ENCODE data around the gene GPRIN1. TPM values are rescaled to one million over a fixed set of nuclear protein-coding genes. Genes with fewer than 3 reads are reported as not detected.

The GPRIN1 gene
- total RNA-seq, 4 donors from 2014 or later, result 0.57 to 4.6 (median 2.2) TPM

DNA sequence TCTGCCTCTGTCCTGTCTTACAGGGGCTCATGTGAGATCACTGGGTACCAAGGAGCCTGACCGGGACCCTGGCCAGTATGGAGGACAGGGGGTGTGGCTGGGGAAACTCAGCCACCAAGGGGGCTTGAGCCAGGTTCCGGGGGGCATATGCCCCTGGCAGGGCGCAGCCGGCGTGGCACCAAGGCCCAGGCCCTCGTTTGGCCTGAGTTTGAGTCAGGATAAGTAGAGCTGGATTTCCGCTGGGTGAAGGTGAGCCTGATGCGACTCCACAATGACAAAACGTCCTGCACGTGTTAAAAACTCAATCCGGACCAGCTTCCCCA lies 36.7 kb upstream of the GPRIN1 start:
- peak overlapping the region; percentile 54 to 82 (median 69) for H3K4me3 ChIP-seq
- TF ChIP-seq CTCF (IDR thresholded peaks at IDR 0.05), result no peak
- no peaks in the 10 kb centered on the region for H3K9me3 ChIP-seq
- no peak for DNase-seq
- H3K27ac ChIP-seq, result peak overlapping the region; percentile 57 to 84 (median 80)
- WGBS, 2 donors, result 17 to 23% methylated on average over 3 to 6 of the region's 11 CpGs
- intact Hi-C loops (cut with DNase I), result no loop called here
- H3K27me3 ChIP-seq, result no peaks in the 10 kb centered on the region
- H3K36me3 ChIP-seq, result no peaks in the 10 kb centered on the region
- H3K4me1 ChIP-seq, result peaks cover 21 to 46% (median 23%) of the 10 kb centered on the region in 3 donors

DNA sequence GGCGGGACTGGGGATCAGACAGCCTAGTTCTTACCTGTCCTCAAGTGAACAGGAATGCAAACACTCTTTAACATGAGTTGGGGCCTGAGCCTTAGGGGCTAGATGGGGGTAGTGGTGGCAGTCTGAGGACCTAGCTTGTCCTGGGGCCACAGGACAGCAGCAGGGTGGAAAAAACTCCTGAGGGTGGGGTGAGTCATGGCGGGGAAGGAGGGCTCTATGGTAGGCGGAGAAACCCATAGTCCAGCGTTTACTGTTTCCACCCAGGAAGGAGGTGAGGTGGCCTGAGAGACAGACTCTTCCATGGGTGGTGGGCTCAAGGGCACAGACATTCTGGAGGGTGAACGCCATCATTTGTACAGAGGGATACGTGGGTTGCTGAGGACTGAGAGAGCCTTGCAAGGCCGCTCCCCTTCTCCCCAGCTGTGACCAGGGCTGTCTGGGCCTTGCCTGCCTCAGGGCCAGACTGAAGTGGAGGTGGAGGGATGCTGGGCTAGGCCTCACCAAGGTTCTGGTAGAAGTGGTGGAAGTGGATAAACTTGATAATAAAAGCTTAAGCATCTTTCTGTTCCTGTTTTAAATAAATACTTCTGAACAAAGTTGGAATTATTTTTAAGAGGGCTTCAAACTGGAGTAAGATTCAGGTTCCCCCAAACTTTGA lies 36.2 kb upstream of the GPRIN1 start:
- Histone ChIP-seq H3K9me3 (no peaks in the 10 kb centered on the region), H3K27ac (peak overlapping the region; percentile 57 to 84 (median 80)), H3K27me3 (no peaks in the 10 kb centered on the region), H3K4me1 (peaks cover 21 to 44% (median 23%) of the 10 kb centered on the region in 3 donors), H3K36me3 (no peaks in the 10 kb centered on the region), H3K4me3 (peak overlapping the region in 3 of 4 donors; percentile 65 to 82 (median 73))
- no peak for DNase-seq
- intact Hi-C loops (cut with DNase I), result no loop called here
- TF ChIP-seq POLR2A (IDR thresholded peaks at IDR 0.05) (no peak), CTCF (IDR thresholded peaks at IDR 0.05) (no peak)
- 82 to 90% methylated on average over 4 to 7 of the region's 7 CpGs for WGBS, 2 donors

GRCh38 chr5:176644878-176645670 lies 35.1 kb upstream of the GPRIN1 start:
- intact Hi-C loops (cut with DNase I), result no loop called here
- Histone ChIP-seq H3K9me3 (no peaks in the 10 kb centered on the region), H3K4me1 (peaks cover 15 to 34% (median 19%) of the 10 kb centered on the region in 3 donors), H3K27me3 (no peaks in the 10 kb centered on the region), H3K4me3 (no peak overlapping the region), H3K27ac (no peak overlapping the region), H3K36me3 (no peaks in the 10 kb centered on the region)
- 89 to 90% methylated on average over 19 of the region's 22 CpGs for WGBS, 2 donors
- no peak for TF ChIP-seq POLR2A (IDR thresholded peaks at IDR 0.05)
- no peak for TF ChIP-seq CTCF (IDR thresholded peaks at IDR 0.05)
- DNase-seq, result no peak

DNA sequence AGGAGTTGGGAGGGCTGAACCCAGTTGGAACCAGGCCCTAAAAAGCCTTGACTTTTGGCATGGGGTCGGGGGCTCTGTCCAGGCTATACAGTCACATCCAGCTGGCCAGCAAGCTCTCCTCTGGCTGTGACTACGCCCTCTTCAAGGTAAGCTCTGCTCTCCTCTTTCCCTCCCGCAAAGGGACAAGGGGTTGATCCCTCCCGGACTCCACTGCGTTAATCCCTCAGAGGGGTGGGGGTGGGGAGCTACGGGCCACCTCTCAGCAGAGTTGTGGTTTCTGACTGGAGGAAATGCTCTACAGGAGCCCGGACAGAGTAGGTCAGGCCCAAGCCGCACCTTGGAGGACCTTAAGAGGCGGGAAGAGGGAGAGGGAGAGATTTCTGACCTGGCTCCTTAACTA lies 34.3 kb upstream of the GPRIN1 start:
- H3K4me1 ChIP-seq, result peaks cover 15 to 32% (median 19%) of the 10 kb centered on the region in 3 donors
- H3K27me3 ChIP-seq, result no peaks in the 10 kb centered on the region
- no peaks in the 10 kb centered on the region for H3K9me3 ChIP-seq
- TF ChIP-seq POLR2A (IDR thresholded peaks at IDR 0.05), result no peak
- TF ChIP-seq CTCF (IDR thresholded peaks at IDR 0.05), result no peak
- WGBS, 2 donors, result 77% methylated on average over 5 of the region's 9 CpGs; no CpG with 5 or more reads in 1 of the 2 donors
- no peak overlapping the region for H3K4me3 ChIP-seq
- H3K27ac ChIP-seq, result no peak overlapping the region
- intact Hi-C loops (cut with DNase I), result no loop called here
- no peak for DNase-seq
- H3K36me3 ChIP-seq, result no peaks in the 10 kb centered on the region

- WGBS, 2 donors, result 80% methylated on average over 1 of the region's 11 CpGs; no CpG with 5 or more reads in 1 of the 2 donors
- H3K27me3 ChIP-seq, result no peaks in the 10 kb centered on the region
- H3K4me3 ChIP-seq, result no peak overlapping the region
- TF ChIP-seq CTCF (IDR thresholded peaks at IDR 0.05), result no peak
- no peak for TF ChIP-seq POLR2A (IDR thresholded peaks at IDR 0.05)
- H3K9me3 ChIP-seq, result no peaks in the 10 kb centered on the region
- no peak overlapping the region for H3K27ac ChIP-seq
- no peak for DNase-seq
- H3K4me1 ChIP-seq, result peaks cover 13 to 26% (median 13%) of the 10 kb centered on the region in 3 donors
- intact Hi-C loops (cut with DNase I), result no loop called here
- no peaks in the 10 kb centered on the region for H3K36me3 ChIP-seq
Observed at GRCh38 chr5:176643491-176644219, 33.7 kb upstream of the GPRIN1 start.
